Osteoblast (primary cell): ENCODE results near the gene OSCP1. TPM values are rescaled to one million over a fixed set of nuclear protein-coding genes. Genes with fewer than 3 reads are reported as not detected.

ENCODE experiments used
- DNase-seq: peaks from one replicate; pipeline ENCODE4 v3.0.0; 2011; ENCODE audit warnings: low spot score, mixed read lengths; ENCODE audit not compliant: insufficient read length; ENCODE audit errors: missing footprints
- H2AFZ ChIP-seq: 2 replicates; pipeline ENCODE4 v1.6.0; 2011; ENCODE audit warnings: mild to moderate bottlenecking, low read length
- H3K27ac ChIP-seq: 2 replicates; pipeline ENCODE4 v1.5.1; 2011; ENCODE audit warnings: mild to moderate bottlenecking, low read depth, low read length, moderate library complexity
- H3K27me3 ChIP-seq: 2 replicates; pipeline ENCODE4 v1.6.0; 2012; ENCODE audit warnings: mild to moderate bottlenecking, control low read depth, inconsistent platforms, low read length, moderate library complexity; ENCODE audit not compliant: insufficient read depth
- H3K36me3 ChIP-seq: 2 replicates; pipeline ENCODE4 v1.5.1; 2011; ENCODE audit warnings: mild to moderate bottlenecking, low read length, control low read depth, moderate library complexity; ENCODE audit not compliant: insufficient read depth
- H3K4me1 ChIP-seq: 2 replicates; pipeline ENCODE4 v1.5.1; 2011; ENCODE audit warnings: mild to moderate bottlenecking, low read length, control low read depth, moderate library complexity; ENCODE audit not compliant: insufficient read depth
- H3K4me2 ChIP-seq: 2 replicates; pipeline ENCODE4 v1.6.0; 2011; ENCODE audit warnings: mild to moderate bottlenecking, low read length; ENCODE audit not compliant: insufficient read depth
- H3K4me3 ChIP-seq: fragments of 200-600 bp; sonication (generic); 3 replicates; pipeline ENCODE4 v1.5.1; 2012; ENCODE audit warnings: mild to moderate bottlenecking, low read length, inconsistent platforms; ENCODE audit not compliant: insufficient read depth
- H3K79me2 ChIP-seq: 2 replicates; pipeline ENCODE4 v1.6.0; 2012; ENCODE audit warnings: mild to moderate bottlenecking, low read length, control low read depth, inconsistent platforms; ENCODE audit not compliant: insufficient read depth
- H3K9me3 ChIP-seq: 2 replicates; pipeline ENCODE4 v1.5.1; 2011; ENCODE audit warnings: low read depth, low read length, control low read depth
- H4K20me1 ChIP-seq: 2 replicates; pipeline ENCODE4 v1.6.0; 2012; ENCODE audit warnings: mild to moderate bottlenecking, low read length, control low read depth; ENCODE audit not compliant: insufficient read depth
- CTCF ChIP-seq: IDR thresholded peaks from 2 replicates; pipeline ENCODE4 v1.5.1; 2011; ENCODE audit warnings: mild to moderate bottlenecking, low read depth, low read length, moderate library complexity; ENCODE audit errors: extremely low read depth
- total RNA-seq: library from RNA; depleted of rRNA; stranded (reverse); fragments of >200 nt; gene quantifications from 2 replicates; pipeline ENCODE4 v1.2.3, GENCODE V29; 2012

Gene OSCP1
- total RNA-seq, 1 donor: 14.5 TPM

GRCh38 chr1:36475341-36475740, 25.1 kb upstream of the OSCP1 start:
- Histone ChIP-seq H3K36me3 (no peaks in the 10 kb centered on the region), H2AFZ (no peak overlapping the region), H3K79me2 (no peaks in the 10 kb centered on the region), H3K27me3 (peaks cover 9% of the 10 kb centered on the region), H3K4me3 (no peak overlapping the region), H4K20me1 (no peaks in the 10 kb centered on the region), H3K4me1 (no peaks in the 10 kb centered on the region), H3K4me2 (no peak overlapping the region), H3K9me3 (no peaks in the 10 kb centered on the region), H3K27ac (no peak overlapping the region)
- TF ChIP-seq CTCF: no peak
- no peak for DNase-seq

- DNase-seq: peak; percentile 56
- TF ChIP-seq CTCF: no peak
- no peak overlapping the region for H3K4me2 ChIP-seq
- H2AFZ ChIP-seq: no peak overlapping the region
- no peaks in the 10 kb centered on the region for H3K27me3 ChIP-seq
- no peak overlapping the region for H3K27ac ChIP-seq
- no peaks in the 10 kb centered on the region for H3K9me3 ChIP-seq
- H3K36me3 ChIP-seq: no peaks in the 10 kb centered on the region
- H3K4me1 ChIP-seq: no peaks in the 10 kb centered on the region
- no peak overlapping the region for H3K4me3 ChIP-seq
- no peaks in the 10 kb centered on the region for H3K79me2 ChIP-seq
- H4K20me1 ChIP-seq: no peaks in the 10 kb centered on the region
These were observed 22.4 kb upstream of the OSCP1 start for GRCh38 chr1:36472656-36473055.

GRCh38 chr1:36471830-36472641, 21.8 kb upstream of the OSCP1 start:
- Histone ChIP-seq H3K4me2 (no peak overlapping the region), H3K9me3 (no peaks in the 10 kb centered on the region), H3K27ac (no peak overlapping the region), H3K4me3 (no peak overlapping the region), H4K20me1 (no peaks in the 10 kb centered on the region), H2AFZ (no peak overlapping the region), H3K27me3 (no peaks in the 10 kb centered on the region), H3K79me2 (no peaks in the 10 kb centered on the region), H3K4me1 (no peaks in the 10 kb centered on the region), H3K36me3 (no peaks in the 10 kb centered on the region)
- no peak for TF ChIP-seq CTCF
- DNase-seq: peak; percentile 45

GRCh38 chr1:36469163-36469562, 18.9 kb upstream of the OSCP1 start:
- no peak overlapping the region for H3K4me3 ChIP-seq
- no peaks in the 10 kb centered on the region for H3K9me3 ChIP-seq
- H3K4me2 ChIP-seq: no peak overlapping the region
- no peaks in the 10 kb centered on the region for H3K79me2 ChIP-seq
- H3K27ac ChIP-seq: no peak overlapping the region
- H3K27me3 ChIP-seq: no peaks in the 10 kb centered on the region
- TF ChIP-seq CTCF: no peak
- H3K36me3 ChIP-seq: no peaks in the 10 kb centered on the region
- peaks cover 6% of the 10 kb centered on the region for H3K4me1 ChIP-seq
- no peaks in the 10 kb centered on the region for H4K20me1 ChIP-seq
- peak; percentile 71 for DNase-seq
- H2AFZ ChIP-seq: no peak overlapping the region
